OCI-LY1 (cell line): ENCODE measurements around the gene IL1RAPL1.

Experiments used
- EZH2 ChIP-seq: fragments of 200-600 bp; sonication (generic), shearing (Covaris generic); IDR thresholded peaks from 2 replicates; pipeline ENCODE4 v1.8.0; 2017; ENCODE audit warnings: borderline replicate concordance, mixed run types, mild to moderate bottlenecking, antibody characterized with exemption, low read length, moderate library complexity, mixed read lengths
- TF ChIP-seq, protein P1 (sequence below): fragments of 200-600 bp; sonication (generic), shearing (Covaris generic); IDR thresholded peaks from 2 replicates; pipeline ENCODE4 v1.5.1; 2017; ENCODE audit warnings: mild to moderate bottlenecking, antibody characterized with exemption, low read length, moderate library complexity, mixed read lengths

DNA sequence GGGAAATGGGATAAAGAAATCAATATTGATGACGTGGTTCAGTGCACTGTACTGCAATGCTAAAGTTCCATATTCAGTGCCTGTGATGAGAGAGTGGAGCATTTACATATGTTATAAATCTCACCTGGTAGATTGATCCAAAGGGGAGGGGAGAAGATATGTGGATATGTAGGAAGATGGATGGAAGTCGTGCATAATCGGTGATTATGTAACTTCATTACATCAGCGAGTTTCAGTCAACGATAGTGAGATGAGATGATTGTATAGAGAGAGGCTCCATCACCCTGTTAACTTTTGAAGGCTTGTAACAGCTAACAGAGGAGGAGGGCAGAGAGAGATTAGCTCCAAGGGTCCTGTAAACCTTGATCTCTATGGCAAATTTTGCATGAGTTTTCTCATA is 1.8 kb downstream of the IL1RAPL1 start:
- no peak for TF ChIP-seq EZH2
- TF ChIP-seq, protein P1, sequence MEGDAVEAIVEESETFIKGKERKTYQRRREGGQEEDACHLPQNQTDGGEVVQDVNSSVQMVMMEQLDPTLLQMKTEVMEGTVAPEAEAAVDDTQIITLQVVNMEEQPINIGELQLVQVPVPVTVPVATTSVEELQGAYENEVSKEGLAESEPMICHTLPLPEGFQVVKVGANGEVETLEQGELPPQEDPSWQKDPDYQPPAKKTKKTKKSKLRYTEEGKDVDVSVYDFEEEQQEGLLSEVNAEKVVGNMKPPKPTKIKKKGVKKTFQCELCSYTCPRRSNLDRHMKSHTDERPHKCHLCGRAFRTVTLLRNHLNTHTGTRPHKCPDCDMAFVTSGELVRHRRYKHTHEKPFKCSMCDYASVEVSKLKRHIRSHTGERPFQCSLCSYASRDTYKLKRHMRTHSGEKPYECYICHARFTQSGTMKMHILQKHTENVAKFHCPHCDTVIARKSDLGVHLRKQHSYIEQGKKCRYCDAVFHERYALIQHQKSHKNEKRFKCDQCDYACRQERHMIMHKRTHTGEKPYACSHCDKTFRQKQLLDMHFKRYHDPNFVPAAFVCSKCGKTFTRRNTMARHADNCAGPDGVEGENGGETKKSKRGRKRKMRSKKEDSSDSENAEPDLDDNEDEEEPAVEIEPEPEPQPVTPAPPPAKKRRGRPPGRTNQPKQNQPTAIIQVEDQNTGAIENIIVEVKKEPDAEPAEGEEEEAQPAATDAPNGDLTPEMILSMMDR, result no peak
